Hematopoietic multipotent progenitor cell treated with erythropoietin and hydrocortisone succinate and interleukin-3 and kit ligand, for 8 days (in vitro differentiated cells): ENCODE data around the gene PLPPR1.
"Not testable (repeated sequence)": the region's sequence is repeated elsewhere in the genome, so short reads cannot be mapped to it uniquely, and the experiment has no call there.

ENCODE experiments used
- DNase-seq: peaks from one replicate; pipeline ENCODE4 v3.0.0-alpha.2; 2015

Gene PLPPR1

DNA sequence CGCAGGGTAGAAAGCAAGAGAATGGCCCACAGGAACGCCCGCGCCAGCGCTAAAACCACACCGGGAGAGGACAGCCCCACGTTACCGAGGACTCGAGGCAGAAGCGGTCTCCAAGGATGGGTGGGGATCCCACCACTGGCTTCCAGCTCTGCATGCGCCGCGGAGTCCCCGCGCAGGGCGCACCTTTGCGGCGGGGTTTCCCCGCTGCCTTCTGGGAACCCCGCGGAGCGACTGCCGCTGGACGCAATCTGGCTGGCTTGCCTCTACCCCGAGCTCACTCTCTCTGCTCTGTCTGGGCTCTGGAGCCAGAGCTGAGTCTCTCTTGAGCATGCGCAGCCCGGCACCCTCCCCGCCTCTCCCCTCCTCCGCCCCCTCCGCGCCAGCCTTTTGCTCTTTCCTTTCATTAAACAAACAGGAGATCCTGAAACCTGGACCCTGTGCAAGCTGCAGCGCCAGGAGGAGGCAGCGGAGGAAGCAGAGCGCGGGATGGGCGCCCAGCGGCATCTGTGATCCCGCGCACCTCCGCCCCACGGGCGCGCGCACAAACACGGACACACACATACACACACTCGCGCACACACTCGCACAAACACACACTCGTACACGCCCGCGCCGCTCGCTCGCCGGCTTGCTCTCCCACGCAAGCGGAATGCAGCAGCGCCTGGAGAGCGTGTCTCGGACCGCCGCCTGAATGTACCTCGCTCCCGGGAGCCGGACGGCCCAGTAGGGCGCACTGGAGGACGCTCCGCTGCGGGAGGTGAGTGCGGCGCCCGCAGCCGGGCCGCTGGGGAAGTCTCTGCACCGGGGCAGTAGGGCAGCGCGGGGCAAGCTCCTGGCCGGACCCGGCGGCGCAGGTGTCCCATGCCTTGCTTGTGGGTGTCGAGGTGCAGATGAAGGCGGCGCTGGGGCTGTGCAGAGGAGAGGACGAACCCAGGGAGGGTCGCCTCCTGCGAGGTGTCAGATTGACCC lies at the start of gene PLPPR1:
Gene PLPPR1, plus strand, starts transcription at position 382 of the 969 bp plus-strand sequence.
- no peak for DNase-seq

- no peak for DNase-seq
Measured at GRCh38 chr9:100989731-100990130, 38.8 kb upstream of the PLPPR1 start.

DNA sequence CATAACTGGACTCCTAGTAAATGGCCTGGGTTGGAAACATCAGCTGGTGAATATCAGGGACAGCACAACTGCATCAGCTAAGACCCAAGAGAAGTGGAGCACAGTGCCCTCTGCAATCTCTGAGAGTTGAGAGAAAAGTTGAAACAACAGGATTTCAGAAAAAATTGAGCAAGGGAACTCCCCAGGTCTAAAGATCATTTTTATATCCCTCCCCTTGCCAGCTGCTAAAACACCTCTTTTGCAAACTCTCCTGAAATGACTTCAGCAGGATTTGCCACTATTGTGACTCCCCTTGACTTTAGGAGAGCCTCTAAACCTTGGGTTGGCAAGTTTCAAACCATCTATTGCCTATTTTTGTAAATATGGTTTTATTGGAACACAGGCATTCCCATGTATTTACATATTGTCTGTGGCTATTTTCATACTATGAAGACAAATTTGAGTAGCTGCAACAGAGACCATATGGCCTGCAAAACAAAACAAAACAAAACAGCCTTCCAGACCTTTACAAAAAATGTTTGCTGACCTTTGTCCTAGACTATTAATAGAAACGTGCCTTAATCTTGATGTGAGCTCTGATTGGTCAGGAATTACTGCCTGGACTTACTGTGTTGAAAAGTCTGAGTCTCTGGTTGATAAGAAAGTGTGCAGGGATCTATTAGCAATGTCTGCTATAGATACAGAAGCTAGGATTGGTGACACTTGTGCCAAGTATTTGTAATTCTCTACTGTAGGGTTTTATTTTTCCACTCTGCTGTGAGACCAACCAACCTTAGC lies 37.7 kb upstream of the PLPPR1 start:
- DNase-seq: no peak

DNA sequence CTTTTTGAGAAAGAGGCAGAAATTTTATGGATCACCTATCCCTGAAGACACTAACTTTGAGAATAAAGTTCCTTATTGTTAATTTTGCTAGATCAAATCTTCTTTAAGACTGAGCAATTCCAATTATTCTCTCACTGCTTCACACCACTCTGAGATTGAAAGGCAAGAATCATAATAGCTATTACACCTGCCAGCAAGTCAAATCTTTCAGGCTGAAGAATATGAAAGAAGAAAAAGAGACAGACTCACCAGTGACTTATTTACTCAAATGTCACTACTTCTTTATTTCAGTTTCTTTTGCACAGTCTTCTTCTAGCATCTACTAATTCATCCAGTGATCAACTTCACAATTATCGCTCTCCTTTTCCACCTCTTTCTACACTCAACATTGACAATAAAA lies 35.9 kb upstream of the PLPPR1 start:
- no peak for DNase-seq

- DNase-seq: no peak
Measured at GRCh38 chr9:100999906-101000544, 28.5 kb upstream of the PLPPR1 start.

- DNase-seq: no peak
Measured at GRCh38 chr9:101005246-101005645, 23.3 kb upstream of the PLPPR1 start.

GRCh38 chr9:101014566-101014965 lies 14.0 kb upstream of the PLPPR1 start:
- no peak for DNase-seq

GRCh38 chr9:101018467-101018866 lies 10.1 kb upstream of the PLPPR1 start:
- no peak for DNase-seq

- DNase-seq: no peak
Measured at GRCh38 chr9:101022704-101023103, 5.8 kb upstream of the PLPPR1 start.

- no peak for DNase-seq
Measured at GRCh38 chr9:101025940-101026339, 2.6 kb upstream of the PLPPR1 start.

DNA sequence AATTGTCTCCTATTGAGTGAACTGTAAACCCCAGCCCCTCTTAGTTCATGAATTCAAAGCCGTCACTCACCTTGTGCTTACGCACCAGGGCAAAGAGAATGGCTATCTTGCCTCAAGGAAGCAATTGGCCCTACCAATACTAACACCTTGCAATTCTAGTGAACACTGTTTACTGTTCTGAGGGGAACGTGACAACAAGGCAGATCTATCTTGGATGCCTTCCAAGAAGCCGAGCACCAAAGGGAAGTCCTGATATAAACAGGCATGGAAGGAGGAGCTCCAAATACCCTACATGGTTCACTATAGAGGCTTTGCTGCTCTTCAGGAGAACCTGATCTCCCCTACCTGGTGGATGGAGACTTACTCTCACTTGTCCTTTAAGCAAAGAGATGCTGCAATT lies 1.7 kb upstream of the PLPPR1 start:
- peak; percentile 3 for DNase-seq

DNA sequence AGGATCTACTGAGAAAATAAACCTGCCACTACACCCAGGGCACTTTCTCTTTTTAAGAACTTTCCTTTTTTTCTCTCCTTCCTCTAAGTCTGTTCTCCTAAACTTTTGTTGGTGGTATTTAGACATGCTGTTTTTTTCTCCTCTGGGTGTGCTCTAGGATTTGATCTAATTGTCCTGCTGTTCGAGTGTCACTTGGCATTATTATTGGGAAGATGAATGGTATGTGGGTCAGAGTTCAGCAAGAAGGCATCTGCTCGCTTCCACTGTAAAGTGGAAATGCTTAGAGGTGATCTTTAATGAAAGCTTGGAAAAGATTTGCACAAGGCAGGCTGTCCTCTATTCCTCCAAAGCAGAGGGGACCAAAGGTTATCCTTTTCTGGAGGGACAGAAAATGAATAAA lies 1.3 kb upstream of the PLPPR1 start:
- no peak for DNase-seq

GRCh38 chr9:101027733-101028345 lies 688 bp upstream of the PLPPR1 start:
- no peak for DNase-seq

GRCh38 chr9:101029315-101030085 lies 973 bp downstream of the PLPPR1 start:
- no peak for DNase-seq

DNA sequence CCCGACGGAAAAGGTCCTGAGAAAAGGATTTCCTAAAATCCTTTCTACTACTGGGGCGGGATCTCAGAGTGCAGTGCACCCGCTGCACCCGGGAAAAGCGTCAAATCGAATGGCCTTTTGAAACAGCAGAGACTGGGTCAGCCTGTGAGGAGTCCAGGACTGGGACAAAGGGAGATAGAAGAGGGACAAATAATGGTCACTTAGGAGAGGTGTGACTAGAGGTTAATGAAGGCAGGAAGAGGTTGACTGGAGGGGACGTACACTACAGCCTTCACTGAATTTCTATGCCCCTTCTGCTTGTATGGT lies 1.5 kb downstream of the PLPPR1 start:
- DNase-seq: no peak

- no peak for DNase-seq
Measured at GRCh38 chr9:101032426-101032825, 3.9 kb downstream of the PLPPR1 start.

DNA sequence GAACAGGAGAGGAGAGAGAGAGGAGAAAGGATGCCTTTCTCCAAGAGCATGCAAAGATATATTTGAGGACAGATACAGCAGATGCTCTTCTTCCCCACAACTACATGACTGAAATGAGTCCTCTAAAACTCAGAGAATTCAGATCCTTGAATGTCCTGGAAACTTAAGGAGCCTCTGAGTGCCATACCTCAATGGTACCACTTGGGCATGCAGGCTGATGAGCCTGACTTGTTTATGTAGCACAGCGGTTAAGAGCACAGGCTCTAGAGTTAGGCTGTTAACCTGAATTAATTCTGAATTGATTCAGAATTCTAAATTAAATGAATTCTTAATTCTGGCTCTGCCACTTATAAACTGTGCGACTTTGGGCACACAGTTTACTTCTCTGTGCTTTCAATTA lies 5.7 kb downstream of the PLPPR1 start:
- DNase-seq: no peak

GRCh38 chr9:101035098-101035497 lies 6.6 kb downstream of the PLPPR1 start:
- DNase-seq: no peak

DNA sequence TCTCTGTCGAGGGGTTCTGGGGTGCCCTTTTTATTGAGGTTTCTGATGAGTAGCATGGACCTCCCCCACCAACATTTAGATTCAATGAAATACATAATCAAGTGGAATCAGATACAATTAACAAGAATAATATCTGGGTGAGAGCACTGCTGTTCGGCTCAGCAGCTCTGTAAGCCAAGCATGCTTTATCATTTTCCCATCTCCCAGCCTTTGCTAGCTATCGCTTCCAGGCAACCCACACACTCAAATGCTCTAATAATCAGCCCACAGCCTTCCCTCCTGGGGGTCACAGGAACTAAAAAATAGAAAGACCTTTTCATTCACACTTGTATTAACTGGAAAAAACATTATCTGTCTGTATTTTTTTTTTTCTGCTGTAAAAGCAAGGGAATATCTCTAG lies 8.9 kb downstream of the PLPPR1 start:
- DNase-seq: no peak

- no peak for DNase-seq
Measured at GRCh38 chr9:101038488-101038887, 10.0 kb downstream of the PLPPR1 start.

GRCh38 chr9:101039581-101039980 lies 11.1 kb downstream of the PLPPR1 start:
- not testable (repeated sequence) for DNase-seq

DNA sequence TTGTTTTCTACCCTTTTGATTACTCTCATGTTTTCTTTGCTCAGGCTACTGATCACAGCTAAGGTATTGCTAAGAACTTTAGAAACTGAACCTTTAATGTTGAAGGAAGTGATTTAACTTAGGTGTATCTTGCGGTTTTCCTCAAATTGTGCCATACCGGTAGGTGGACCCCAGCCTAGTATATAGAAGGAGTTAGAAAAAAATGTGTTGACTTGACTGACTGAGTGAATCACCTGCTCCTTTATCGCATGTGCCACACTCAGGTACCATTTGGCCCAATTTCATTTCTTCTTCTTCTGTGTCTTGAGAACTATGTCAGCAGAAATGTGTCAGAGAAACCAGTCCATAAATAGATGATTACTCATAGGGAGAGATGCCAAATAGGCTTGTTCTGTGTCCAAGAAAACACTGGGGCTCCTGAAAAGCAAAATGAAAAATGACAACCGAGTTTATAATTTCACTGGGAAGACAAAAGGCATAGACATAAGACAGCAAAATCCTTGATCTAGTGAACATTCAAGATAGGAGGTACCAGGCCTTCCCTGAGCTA lies 19.4 kb downstream of the PLPPR1 start:
- DNase-seq: no peak
